ENCODE data around the gene CGNL1.

CGNL1 gene

DNA sequence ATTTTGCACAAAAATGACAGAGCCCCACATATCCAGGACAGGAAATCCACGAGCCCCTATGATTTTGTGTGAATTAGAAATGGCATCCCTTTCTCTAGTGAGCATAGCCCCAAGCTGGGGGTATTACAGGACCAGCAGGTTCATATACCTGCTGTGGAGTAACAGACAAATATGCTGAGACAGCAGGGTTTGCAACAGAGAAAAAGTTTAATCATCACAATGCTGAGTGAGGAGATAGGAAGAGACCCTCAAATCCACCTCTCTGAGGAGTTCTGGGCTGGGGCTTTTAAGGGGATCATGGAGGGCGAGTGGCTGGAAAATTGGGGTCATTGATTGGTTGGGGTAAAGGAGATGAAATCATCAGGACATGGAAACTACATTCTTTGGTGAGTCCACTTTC is 207.0 kb downstream of the CGNL1 start:
- DNase-seq, result no peak

DNA sequence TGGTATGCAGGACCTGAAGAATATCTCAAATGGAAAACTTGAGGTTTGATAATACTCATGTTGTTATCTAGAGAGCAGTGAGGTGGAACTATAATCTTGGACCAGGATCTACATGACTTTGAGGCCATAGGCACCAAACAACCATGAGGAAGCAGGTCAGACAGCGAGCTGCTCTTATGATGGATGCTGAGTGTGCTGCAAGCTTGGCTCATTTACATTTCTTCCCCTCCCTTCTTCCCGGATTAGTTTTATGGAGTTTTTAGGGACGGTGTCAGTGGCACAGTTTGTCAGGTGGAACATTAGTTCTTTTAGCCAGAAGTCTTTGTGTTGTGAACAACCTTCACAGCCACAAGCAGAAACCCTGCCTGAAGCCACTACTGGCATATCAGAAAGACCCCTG is 207.4 kb downstream of the CGNL1 start:
- DNase-seq, result no peak

DNA sequence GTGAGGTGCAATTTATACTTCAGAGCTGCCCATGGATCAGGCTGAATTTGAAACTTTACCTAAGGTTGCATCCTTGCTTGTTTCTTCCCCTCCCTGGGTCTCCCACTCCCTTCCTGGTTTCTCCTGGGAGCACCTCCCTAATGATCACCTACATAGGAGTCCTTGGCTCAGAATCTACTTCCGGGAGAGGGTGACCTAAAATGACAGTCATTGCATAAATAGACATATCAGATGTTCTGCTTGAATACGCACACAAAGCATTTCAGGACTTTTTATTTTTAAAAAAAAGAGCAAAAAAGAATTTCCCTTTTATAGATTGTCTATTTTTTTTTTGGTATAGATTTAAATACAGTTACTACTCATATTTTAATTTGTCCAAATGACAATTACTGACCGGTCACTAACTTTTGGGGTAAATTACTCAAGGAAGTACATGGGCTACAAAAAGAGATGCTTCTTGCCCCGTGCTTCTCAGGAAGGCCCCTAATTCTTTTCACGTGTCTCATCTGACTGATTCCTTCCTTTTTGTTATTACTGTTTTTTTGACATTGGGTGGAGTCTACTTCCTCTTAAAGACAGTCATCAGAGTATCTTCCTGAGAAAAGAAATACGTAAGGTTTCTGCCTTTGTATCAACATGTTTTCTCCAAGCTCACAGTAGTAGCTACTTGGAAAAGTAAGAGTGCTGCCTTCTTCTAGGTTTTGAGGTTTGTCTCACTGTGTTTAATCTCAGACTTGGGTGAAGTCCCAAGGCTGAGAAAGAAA is 210.5 kb downstream of the CGNL1 start:
- no peak for DNase-seq

DNA sequence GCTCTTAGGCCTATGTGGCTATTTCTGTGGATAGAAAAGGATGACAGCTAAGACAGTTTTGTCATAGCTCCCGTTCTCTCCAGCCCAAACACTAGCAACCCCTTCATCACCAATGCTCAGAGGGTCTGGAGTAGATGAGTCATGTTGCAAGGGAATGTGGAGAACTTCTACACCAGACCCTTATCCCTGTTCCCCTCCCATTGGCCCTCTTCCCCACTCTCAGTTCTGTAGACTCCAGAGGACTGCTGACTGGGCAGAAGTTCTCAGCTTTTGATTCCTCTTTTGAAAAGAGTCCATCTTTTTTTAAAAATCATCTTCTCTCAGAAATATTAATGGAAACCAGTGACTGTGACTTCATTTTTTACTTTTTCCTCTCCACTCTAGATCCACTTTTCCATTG is 213.0 kb downstream of the CGNL1 start:
- DNase-seq, result no peak

DNA sequence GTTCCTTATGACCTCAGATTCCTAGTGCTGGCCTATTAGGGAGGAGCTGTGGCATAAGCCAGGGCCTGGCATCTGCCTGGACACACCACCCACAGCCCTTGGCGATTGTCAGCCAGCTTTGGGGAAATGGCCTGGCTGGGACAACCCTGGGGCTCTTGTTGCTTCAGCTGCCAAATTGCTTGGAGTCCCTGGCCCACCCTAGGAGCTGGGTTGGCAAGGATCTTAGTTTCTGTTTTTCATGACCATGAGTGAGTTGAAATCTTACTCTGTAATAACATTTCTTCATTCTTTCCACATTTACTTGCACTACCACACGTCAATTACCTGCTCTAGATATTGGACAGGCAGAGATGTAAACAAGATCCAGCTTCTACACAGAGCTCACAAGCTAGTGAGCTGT is 213.4 kb downstream of the CGNL1 start:
- no peak for DNase-seq

DNA sequence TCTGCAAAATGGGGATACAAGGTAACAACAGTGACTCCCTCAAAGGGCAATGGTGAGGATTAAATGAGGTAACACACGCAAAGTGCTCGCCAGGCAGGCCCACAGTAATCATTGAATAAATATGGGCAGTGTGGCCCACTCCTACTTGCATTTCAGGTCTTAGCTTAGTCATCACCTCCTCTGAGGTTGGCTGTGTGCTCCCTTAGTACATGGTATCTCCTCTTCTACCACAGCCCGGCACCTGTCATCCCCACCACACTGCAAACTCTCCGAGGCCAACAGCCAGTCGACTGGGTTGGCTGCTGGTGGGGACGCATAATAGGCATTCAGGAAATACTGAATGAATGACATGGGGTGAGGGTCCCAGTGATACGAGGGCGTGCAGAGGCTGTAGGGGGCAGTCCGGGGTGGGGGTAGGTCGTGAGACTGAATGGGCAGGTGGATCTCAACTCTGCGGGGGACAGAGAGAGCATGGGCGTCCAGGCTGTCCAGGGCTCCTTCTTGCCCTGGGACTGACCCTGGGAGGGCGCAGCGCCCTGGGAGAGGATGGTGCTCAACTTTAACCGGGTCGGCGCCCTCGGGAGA is 215.0 kb downstream of the CGNL1 start:
- no peak for DNase-seq

DNA sequence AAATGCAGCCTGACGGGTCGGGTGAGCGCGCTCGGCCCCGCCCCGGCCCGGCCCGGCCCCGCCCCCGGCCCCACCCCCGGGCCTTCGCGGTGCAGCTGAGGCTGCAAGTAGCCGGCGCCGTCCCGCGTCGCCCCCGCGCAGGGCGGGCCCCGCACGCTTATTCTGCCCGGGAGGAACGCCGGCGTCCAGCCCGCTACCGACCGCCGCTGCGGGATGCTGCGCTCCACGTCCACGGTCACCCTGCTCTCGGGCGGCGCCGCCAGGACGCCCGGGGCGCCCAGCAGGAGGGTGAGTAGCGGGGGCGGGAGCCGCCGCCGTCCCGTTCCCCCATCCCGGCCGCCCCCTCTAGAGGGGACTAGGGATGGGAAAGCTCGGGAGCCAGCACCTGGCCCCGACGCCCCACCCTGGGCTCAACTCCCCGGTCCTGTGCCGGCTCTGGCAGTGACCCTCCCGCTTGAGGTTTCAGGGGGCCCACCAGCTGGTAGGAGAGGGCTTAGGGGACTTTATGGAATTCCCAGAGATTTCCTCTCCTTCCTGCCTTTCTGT is 215.6 kb downstream of the CGNL1 start, which contains the start of gene MYZAP:
Gene MYZAP, plus strand, starts transcription at position 83 of the 546 bp plus-strand sequence. Its CDS starts 131 bp downstream, at position 214.
- DNase-seq, result peak; percentile 3

DNA sequence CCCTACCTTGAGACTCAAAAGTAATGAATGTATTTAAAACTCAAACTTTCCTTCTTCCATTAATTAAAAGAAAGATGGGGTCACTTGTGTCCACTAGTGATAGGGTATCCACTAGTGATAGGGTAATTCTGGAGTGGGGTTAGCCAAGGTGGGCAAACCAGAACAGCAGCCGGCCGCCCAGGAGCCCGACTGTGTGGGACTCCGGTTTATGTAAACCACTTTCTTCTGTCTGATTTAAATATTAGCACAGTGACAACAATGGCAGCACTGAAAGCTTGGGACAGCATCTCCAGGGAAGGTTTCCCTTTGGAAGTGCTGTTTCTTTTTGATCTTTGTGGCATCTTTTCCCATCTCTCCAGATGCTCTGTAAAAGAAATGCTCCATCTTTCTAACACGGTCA is 216.1 kb downstream of the CGNL1 start:
- no peak for DNase-seq

DNA sequence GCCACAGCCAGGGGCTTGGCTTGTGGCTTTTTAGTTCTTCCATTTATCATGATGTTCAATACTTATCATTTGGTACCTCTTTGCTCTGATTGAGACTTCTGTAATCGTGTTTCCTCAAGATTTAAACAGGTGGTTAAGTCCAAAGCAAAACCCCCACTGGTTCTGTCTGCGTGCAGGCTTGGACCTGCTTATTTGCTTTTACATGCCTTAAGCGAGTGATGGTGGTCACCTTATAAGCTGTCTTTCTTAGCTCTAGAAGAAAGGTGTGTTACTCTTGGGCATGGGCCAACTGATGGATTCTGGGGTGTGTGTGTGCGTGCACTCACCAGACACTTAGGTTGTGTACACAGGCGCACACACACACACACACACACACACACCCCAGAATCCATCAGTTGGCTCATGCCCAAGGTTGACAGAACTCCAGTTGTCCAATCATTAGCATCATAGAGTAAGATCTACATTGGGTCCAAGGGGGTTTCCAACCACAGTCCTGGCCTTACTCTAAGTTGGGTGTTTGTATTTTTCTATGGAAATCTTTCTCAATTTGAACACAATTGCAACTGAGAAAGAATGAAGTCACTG is 216.6 kb downstream of the CGNL1 start:
- DNase-seq, result no peak

DNA sequence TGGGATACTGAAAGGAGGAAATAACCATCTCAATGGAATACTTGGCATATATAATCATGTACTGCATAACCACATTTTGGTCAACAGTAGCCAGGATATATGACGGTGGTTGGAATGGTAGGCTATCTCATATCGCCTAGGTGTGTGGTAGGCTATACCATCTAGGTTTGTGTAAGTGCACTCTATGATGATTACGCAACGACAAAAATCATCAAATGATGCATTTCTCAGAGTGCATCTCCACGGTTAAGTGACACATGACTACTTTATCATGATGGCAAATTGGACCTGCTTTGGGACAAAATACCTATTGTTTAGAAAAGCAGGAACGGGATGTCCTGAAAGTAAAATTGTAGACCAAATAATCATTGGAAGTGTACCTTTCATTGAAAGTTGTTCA is 218.2 kb downstream of the CGNL1 start:
- DNase-seq, result no peak

DNA sequence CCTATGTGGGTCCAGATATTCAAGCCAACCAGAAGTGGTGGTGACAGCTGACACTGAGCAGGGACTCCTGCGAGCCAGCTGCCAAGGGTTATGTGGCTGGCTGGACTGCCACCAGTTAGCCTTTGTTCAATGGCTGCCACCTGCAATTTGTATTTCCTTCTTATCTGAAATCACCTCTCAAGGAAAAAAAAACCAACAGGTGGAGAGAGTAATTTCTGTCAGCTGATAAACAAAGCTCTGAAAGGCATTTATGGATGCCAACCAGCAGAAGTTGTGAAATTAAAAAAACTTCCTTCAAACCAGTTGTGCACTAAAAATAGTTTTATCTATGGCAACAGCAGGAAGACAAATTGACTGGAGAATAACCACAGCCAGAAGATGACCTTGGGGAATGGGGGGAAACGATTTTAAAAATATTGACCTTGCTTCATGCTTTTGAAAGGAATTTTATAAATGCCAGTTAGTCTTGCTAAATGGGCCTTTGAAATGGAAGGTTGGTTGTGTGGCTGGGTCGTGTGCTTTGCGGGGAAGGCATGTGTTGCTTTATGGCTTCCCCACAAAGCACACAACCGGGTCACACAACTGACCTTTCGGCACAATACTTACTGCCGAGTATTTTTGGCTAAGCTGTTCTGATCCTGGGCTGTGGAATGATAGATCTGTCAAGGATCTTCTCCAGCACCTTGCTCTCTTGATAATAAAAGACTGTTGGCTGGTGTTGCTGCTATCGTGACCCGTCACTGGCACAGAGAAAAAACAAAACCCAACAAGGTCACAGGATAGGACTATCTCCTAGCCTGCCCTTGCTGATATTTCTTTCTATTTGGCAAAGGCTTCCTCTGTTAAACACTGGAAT is 218.9 kb downstream of the CGNL1 start:
- no peak for DNase-seq

DNA sequence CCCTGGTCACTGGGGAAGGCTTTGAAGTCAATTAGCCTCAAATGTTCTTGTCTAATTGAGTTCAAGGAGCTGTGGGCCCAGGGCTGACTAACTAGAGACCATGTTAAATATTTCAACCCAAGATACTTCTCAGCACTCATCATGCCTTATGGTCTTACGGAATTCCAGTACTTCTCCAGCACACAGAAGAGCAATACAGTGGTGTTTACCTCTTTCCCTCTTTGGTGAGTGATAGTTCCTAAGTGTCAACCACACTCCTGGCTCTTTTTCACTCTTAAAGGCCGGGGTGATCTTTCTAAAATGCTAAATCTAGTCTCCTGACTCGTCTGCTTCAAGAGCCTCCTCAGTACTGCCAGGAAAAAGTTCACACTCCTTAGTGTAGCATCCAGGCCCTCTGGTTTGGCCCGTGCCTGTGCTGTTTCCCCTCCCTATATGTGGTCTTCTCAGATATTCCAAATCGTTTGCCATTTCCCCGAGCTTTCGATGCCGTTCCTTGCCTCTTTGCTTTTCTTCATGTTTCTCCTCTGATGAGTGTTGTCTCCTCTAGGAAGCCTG is 220.1 kb downstream of the CGNL1 start:
- DNase-seq, result no peak

DNA sequence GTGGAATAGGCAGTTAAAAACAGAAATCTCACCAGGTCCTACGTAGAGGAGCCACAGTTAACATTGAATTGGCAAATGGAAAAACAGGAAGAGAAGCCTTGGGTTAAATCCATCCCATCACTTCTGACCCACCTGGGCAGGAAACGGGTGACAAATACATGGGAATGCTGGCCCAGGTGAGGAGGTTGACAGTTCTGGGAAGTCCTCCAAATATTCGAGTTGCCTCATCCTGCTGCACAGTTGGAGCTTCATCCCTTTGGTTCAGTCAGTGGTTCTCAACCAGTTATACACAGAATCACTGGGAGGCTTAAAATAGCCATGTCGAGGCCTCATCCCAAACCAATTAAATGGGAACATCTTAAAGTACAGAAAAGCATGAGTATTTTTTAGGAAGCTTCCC is 220.7 kb downstream of the CGNL1 start:
- no peak for DNase-seq

DNA sequence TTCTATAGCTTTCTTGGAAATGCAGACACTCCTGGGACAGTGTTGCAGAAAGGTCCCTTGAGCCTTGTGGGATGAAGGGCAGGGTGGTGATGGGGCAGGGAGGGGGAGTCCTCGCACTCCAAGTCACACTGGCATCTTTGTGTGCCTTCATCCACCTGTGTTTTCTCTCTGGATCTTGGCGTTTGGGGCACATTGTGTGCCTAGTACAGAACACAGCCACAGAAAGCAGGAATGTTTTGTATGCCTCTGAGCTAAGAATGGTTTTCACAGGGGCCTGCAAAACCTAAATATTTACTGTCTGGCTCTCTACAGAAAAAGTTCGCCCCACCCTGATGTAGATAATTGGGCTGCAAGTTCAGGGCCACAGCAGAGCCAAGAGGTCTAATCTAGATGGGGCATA is 221.1 kb downstream of the CGNL1 start:
- no peak for DNase-seq

DNA sequence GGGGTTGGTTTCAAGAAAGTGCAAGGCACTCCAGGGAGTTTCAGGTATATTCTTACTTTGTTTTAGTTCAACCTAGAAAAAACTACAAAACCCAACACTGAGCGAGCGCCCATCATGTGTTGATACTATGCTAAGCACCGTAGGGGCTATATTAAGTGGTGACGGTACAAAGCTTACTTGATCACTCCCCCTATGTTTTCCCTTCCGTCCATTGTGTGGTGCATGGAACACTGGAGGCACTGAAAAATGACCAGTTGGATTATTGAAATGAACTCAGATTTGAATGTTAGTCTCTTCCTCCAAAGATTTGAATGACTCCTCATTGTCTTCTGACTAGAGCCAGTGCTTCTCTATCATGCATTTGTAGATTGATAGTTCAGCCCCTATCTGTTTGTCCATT is 222.0 kb downstream of the CGNL1 start:
- no peak for DNase-seq

DNA sequence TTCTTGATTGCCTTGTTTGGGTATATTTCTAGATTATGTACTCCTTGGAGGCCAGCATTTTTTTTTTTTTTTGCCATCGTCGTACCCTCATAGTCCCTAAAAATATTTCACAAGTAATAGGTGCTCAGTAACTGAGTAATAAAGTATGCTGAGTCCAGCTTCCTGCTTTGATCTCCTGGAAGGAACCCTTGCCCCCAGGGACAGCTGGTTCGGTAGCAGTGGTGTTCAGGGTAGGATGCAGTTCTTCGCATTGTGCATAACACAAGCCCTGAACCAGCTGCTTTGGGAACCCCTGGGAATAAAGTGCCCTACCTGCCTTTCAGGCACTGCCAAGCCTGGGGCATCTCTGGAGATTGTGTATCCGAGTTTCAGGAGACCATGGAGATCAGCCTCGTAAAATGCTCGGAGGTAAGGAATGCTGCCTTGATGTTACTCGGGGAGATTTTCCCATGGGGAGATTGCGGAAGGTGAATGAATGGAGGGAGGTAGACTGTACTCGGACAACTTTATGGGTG is 223.0 kb downstream of the CGNL1 start:
- DNase-seq, result no peak

DNA sequence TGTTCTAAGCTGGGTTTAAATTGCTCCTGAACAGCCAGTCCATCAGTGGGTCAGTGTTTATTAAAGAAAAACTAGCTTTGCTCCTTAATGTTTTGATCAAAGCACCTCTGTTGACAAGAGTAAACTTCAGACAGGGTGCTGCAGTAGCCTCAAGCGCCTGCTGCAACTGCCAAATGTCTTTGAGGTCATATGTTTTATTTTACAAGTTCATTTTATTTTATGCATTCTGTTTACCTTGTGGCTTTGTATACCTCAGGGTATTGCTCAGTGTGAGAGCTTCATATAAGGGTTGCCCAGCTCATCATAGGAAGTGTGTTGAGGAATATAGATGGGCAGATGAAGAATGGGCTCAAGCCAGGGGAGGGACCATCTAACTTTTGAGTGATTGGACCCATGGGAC is 223.9 kb downstream of the CGNL1 start:
- DNase-seq, result no peak
